NB4 (cell line): Measurements from ENCODE around the gene WWP2.

ENCODE experiments used
- DNase-seq: peaks from one replicate; pipeline ENCODE4 v3.0.0; 2010; ENCODE audit warnings: low read depth
- H3K4me3 ChIP-seq: one replicate; pipeline ENCODE4 v1.5.1; 2011; ENCODE audit warnings: mild to moderate bottlenecking, low read depth, low read length, moderate library complexity
- MYC ChIP-seq: IDR thresholded peaks from 2 replicates; pipeline ENCODE4 v1.6.1; 2011; ENCODE audit warnings: low read depth, low read length
- POLR2A ChIP-seq: IDR thresholded peaks from 2 replicates; pipeline ENCODE4 v1.6.1; 2011; ENCODE audit warnings: mild to moderate bottlenecking; ENCODE audit not compliant: insufficient read length; ENCODE audit errors: extremely low read depth
- TF ChIP-seq, protein P1 (sequence below): IDR thresholded peaks from one replicate; pipeline ENCODE4 v1.5.1; 2012; ENCODE audit warnings: low read depth, low read length
- TF ChIP-seq, protein P2 (sequence below): IDR thresholded peaks from 2 replicates; pipeline ENCODE4 v1.6.1; 2011; ENCODE audit warnings: low read depth, low read length

The WWP2 gene

DNA sequence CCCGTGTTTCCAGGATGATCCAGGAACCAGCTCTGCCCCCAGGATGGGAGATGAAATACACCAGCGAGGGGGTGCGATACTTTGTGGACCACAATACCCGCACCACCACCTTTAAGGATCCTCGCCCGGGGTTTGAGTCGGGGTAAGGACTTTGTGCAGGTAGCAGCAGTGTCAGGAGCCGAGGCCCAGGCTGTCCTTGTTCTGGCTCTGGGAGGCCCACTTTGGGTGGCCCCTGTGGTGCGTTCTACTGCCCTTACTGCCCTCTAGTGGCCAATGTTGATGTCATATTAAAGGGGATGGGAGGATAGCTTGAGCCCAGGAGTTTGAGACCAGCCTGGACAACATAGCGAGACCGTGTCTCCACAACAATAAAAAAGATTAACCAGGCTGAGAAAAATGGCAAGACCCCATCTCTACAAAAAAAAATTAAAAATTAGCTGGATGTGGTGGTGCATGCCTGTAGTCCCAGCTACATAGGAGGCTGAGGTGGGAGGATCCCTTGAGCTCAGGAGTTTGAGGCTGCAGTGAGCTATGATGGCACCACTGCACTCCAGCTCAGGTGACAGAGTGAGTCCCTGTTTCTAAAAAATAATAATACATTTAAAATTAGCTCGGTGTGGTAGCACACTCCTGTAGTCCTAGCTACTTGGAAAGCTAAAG, 168.1 kb downstream of the WWP2 start:
- H3K4me3 ChIP-seq = no peak overlapping the region
- DNase-seq = peak; percentile 67
- TF ChIP-seq, protein P1, sequence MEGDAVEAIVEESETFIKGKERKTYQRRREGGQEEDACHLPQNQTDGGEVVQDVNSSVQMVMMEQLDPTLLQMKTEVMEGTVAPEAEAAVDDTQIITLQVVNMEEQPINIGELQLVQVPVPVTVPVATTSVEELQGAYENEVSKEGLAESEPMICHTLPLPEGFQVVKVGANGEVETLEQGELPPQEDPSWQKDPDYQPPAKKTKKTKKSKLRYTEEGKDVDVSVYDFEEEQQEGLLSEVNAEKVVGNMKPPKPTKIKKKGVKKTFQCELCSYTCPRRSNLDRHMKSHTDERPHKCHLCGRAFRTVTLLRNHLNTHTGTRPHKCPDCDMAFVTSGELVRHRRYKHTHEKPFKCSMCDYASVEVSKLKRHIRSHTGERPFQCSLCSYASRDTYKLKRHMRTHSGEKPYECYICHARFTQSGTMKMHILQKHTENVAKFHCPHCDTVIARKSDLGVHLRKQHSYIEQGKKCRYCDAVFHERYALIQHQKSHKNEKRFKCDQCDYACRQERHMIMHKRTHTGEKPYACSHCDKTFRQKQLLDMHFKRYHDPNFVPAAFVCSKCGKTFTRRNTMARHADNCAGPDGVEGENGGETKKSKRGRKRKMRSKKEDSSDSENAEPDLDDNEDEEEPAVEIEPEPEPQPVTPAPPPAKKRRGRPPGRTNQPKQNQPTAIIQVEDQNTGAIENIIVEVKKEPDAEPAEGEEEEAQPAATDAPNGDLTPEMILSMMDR = peak; percentile 62
- no peak for TF ChIP-seq MYC
- TF ChIP-seq POLR2A = no peak
- TF ChIP-seq, protein P2, sequence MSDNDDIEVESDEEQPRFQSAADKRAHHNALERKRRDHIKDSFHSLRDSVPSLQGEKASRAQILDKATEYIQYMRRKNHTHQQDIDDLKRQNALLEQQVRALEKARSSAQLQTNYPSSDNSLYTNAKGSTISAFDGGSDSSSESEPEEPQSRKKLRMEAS = no peak

DNA sequence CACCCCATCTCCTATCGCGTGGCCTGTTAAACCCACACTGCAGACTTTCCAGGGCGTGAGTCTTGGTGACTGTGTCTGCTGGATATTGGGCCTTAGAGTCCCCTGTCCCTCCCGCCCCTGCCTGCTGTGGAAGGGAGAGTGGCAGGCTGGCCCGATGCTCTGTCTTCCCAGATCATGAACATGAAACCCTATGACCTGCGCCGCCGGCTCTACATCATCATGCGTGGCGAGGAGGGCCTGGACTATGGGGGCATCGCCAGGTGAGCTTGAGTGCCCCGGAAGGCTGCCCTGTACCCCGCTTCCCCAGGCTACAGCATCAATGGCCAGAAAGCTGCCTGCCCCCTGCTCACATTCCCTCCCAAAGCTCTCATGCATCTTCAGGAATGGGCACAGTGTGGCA, 169.5 kb downstream of the WWP2 start:
- TF ChIP-seq, protein P2 = no peak
- TF ChIP-seq, protein P1 = no peak
- TF ChIP-seq MYC (no peak), POLR2A (no peak)
- DNase-seq = no peak
- H3K4me3 ChIP-seq = no peak overlapping the region

DNA sequence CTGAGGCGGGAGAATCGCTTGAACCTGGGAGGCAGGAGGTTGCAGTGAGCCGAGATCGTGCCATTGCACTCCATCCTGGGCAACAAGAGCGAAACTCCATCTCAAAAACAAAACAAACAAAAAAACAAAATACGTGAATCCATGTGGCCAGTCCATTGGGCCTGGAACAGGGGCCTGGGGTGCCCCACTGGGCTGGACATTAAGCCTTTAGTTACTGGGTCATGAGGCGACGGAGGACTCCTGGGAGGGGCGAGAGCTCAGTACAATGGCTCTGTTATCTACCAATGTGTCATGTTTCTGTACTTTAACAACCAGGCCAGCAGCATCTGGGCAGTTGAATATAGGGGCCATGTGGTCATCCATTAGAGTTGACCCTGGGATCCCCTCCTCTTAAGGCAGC, 170.1 kb downstream of the WWP2 start:
- no peak for DNase-seq
- TF ChIP-seq, protein P2 = peak; percentile 49; the same call in 1 of the 2 replicates
- TF ChIP-seq, protein P1 = no peak
- peak overlapping the region; percentile 3 for H3K4me3 ChIP-seq

DNA sequence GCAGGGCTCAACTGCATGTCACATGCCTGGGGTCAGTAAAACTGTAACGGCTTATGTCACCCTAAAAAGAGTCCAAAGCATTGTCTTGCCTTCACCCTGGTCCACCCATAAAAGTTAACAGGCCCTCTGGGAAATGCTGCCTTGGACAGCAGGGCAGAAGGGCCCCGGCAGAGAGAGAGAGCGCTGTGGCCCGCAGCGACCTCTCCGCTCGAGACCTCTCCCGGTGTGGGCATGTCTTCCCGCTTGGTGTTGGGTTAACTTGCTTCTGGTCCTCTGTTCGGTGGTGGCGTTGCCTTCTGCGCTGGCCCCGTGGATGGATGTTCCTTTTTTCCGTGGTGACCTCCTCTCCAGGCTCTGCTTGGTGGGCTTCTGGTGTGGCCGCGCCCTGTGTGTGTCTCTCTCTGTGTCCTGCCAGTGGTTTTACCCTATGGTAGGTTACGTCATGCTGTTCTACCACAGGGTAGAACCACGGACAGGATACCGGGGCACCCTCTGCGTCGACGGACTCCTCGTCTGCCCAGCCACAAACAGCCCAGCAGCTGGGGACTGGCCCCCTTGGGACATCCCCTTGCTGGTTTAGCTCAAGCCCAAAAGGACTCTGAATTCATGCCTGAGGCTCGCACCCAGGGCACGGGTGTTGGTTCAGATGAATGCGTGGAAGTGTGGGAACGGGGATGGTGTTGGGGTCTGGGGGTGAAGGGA, 170.7 kb downstream of the WWP2 start:
- H3K4me3 ChIP-seq = peak overlapping the region; percentile 3
- TF ChIP-seq, protein P1 = no peak
- TF ChIP-seq MYC (no peak), POLR2A (no peak)
- TF ChIP-seq, protein P2 = no peak
- DNase-seq = peak; percentile 89

DNA sequence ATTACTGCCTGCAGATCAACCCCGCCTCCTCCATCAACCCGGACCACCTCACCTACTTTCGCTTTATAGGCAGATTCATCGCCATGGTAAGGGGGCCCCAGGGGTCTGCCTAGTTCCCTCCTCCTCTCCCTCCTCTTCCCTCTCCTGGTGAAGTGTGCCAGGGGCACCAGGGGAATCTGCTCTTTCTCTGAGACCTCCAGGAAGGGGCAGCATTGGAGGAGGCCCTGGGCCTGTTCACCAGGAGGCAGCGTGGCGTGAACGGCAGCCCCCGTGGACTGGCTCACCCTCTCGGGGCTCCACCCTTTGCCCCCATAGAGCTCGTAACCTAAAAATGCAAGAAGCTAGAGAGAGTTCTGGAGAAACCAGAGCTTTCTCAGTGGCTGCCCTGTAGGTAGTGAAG, 171.9 kb downstream of the WWP2 start:
- H3K4me3 ChIP-seq = no peak overlapping the region
- TF ChIP-seq, protein P2 = no peak
- TF ChIP-seq, protein P1 = no peak
- TF ChIP-seq POLR2A = no peak
- TF ChIP-seq MYC = no peak
- DNase-seq = no peak
